GM12874 (cell line): Measurements from ENCODE around the gene SELENOW.
"Not testable (repeated sequence)": the region's sequence is repeated elsewhere in the genome, so short reads cannot be mapped to it uniquely, and the experiment has no call there.

Experiments
- TF ChIP-seq, protein P1 (sequence below): IDR thresholded peaks from 2 replicates; pipeline ENCODE4 v1.5.1; 2011; ENCODE audit warnings: low read depth, mild to moderate bottlenecking, control low read depth, low read length, moderate library complexity; ENCODE audit not compliant: insufficient read depth

The SELENOW gene

GRCh38 chr19:47797996-47798903 is 19.7 kb downstream of the SELENOW start:
- TF ChIP-seq, protein P1, sequence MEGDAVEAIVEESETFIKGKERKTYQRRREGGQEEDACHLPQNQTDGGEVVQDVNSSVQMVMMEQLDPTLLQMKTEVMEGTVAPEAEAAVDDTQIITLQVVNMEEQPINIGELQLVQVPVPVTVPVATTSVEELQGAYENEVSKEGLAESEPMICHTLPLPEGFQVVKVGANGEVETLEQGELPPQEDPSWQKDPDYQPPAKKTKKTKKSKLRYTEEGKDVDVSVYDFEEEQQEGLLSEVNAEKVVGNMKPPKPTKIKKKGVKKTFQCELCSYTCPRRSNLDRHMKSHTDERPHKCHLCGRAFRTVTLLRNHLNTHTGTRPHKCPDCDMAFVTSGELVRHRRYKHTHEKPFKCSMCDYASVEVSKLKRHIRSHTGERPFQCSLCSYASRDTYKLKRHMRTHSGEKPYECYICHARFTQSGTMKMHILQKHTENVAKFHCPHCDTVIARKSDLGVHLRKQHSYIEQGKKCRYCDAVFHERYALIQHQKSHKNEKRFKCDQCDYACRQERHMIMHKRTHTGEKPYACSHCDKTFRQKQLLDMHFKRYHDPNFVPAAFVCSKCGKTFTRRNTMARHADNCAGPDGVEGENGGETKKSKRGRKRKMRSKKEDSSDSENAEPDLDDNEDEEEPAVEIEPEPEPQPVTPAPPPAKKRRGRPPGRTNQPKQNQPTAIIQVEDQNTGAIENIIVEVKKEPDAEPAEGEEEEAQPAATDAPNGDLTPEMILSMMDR: no peak

- TF ChIP-seq, protein P1: no peak
These were observed 20.4 kb downstream of the SELENOW start for GRCh38 chr19:47798904-47799266.

DNA sequence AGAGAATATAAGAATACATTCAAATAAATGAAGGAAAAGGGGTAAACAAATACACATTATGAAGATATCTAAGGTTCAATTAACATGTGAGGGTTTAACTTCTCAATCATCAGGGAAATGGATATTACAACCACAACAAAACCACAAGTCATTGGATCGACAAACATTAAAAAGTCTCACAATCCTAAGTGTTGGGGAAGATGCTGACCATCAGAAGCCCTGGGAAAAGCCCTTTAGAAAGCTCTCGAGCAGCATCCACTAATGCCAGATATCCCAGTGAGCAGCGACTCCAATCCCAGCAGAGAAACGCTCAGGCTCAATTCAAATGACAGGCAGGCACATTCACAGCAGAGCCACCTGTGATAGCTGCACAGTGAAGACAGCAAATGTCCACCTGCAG is 22.8 kb downstream of the SELENOW start:
- TF ChIP-seq, protein P1: no peak

GRCh38 chr19:47802521-47803043 is 24.1 kb downstream of the SELENOW start:
- TF ChIP-seq, protein P1: no peak

DNA sequence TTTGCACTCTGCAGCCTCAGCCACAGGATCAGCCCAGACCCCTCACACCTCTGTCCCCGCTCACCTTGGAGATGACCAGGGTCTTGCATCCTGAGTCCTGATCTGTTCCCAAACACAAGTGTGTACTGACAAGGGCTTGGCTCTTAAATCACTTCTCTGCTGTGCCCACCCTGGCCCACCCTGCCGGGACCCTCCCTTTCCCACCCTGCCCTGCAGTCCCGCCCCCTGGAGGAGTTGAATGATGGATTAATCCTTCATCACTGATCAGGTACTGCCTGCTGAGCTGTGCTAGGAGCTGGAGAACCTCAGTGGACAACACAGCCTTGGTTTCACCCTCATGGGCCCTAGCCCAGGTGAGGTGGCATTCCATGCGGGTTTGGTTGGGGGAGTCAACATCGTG is 25.9 kb downstream of the SELENOW start, which contains the start of gene TPRX1:
TSS of gene TPRX1 (minus strand) at position 101 of the 400 bp plus-strand sequence. CDS start at position 89, 12 bp downstream.
- TF ChIP-seq, protein P1: not testable (repeated sequence)

- TF ChIP-seq, protein P1: no peak
These were observed 26.8 kb downstream of the SELENOW start for GRCh38 chr19:47805313-47805712.

DNA sequence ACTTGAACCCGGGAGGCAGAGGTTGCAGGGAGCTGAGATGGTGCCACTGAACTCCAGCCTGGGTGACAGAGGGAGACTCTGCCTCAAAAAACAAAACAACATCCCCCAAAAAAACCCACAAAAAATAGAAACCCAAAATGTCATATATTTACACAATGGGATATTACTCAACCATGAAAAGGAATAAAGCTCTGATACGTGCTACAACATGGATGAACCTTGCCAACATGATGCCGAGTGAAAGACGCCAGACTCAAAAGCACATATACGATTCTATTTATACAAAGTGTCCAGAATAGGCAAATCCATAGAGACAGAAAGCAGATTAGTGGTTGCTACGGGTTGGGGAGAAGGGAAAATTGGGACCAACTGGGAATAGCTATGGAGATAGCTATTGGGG is 27.9 kb downstream of the SELENOW start:
- TF ChIP-seq, protein P1: no peak
